HG02642 (cell line): ENCODE results near the gene PAXX.

Experiments used
- ATAC-seq: cut with Tn5 transposase; IDR thresholded peaks from one replicate; pipeline ENCODE4 v1.9.1; 2021; ENCODE audit warnings: mild to moderate bottlenecking; ENCODE audit not compliant: unreplicated experiment, poor library complexity

PAXX gene

GRCh38 chr9:136964833-136965422 lies 27.3 kb upstream of the PAXX start:
- ATAC-seq, result no peak

DNA sequence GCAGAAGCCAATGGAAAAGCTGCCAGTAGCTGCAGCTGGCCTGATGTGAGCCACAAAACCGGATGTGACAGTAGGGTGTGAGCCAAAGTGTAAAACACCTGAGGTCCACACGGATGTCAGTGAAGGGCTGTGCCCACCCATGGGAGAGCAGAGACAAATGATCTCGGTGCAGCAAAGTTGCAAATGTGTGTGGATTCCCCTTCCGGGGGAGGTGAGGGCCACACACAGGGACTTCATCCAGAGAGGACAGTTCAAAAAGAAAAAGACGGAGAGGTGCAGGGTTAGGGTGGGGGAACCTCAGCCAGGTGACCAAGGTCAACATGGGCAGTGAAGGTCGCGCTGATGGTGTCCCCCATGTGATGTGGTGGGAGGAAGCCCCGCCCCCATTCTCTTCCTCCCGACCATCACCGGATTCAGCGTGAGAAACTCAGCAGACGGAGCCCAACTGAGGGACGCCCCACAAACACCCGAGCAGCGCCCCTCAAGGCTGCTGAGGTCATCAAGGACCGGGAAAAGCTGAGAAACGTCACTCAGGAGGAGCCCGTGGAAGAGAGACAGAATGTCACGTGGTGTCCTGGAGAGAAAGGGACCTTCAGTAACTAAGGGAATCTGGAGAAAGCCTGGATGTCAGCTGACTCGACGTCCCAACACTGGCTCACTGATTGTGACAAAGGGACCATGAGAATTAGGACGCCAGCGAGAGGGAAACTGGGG lies 26.3 kb upstream of the PAXX start:
- ATAC-seq, result no peak

DNA sequence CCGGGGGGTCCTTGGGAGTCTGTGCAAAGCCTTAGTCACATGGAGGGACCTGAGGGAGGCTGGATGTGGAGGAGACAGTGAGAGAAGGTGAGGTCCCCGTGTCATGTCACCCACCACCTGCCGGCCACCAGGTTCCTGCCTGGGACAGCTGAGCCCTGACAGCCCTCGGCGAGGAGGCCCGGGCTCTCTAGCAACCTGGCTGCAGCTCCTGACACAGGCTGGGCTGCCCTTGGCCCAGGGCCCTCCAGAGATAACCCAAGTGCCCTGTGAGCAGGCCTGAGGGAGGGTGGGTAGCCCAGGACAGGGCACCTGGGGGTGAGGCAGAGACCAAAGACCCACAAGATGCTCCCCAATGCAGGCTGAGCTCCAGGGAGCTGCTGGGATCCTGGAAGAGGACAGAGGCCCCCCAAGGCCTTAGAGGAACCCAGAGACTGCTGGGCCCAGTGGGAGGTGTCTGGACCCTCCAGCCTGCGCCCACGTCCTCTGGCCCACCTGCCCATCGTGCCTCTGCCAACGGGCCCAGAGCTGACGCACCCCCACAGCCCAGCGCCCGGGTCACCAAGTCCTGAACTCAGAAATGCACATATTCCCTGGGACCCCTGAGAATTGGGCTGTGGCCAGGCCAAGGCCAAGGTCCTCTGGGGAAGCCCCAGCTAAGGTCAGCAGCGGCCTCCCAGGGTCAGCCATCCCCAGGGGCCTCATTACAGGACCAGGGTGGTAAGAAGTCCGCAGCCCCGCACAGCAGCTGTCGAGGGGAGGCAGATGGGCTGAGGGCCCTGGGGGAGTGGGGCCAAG lies 23.7 kb upstream of the PAXX start:
- no peak for ATAC-seq

GRCh38 chr9:136969150-136969549 lies 23.1 kb upstream of the PAXX start:
- no peak for ATAC-seq

DNA sequence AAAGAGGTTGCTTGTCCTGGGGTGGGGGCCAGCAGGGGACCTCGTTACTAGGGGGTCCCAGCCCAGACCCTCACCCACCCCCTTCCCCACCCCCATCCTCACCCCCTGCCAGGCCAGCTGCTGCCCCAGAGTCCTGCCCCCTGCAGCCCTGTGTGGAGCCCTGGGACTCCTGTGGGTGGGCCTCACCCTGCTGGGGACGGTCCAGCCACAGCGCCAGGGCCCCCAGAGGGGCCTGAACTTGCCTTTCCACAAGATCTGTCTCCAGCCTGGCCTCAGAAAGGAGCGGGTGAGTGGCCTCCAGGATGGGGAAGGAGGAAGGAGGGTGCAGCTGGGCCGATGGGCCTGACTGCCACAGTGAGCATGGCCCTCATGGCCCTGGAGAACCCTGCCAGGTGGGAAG lies 22.4 kb upstream of the PAXX start:
- no peak for ATAC-seq

DNA sequence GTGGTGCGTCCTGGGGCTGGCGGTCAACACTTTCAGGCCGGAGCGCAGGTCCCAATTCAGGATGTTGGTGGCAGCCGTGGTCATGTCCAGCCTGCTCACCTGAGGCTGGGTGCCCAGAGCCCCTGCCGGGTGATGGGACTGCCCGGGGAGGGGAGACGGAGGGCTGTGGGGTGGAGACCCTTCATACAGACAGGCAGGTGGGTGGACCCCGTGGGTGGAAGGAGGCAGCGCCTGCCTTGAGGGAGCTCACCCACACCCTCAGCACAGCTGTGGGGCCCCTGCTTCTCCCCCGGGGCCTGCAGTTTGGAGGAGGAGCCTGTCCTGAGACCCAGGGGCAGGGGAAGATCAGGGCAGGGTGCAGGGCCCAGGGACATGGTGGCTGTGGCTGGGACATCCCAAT lies 21.9 kb upstream of the PAXX start:
- no peak for ATAC-seq

- ATAC-seq, result no peak
These were observed 20.5 kb upstream of the PAXX start for GRCh38 chr9:136971746-136972145.

GRCh38 chr9:136972335-136972734 lies 19.9 kb upstream of the PAXX start:
- ATAC-seq, result no peak

- no peak for ATAC-seq
These were observed 19.5 kb upstream of the PAXX start for GRCh38 chr9:136972743-136973142.

DNA sequence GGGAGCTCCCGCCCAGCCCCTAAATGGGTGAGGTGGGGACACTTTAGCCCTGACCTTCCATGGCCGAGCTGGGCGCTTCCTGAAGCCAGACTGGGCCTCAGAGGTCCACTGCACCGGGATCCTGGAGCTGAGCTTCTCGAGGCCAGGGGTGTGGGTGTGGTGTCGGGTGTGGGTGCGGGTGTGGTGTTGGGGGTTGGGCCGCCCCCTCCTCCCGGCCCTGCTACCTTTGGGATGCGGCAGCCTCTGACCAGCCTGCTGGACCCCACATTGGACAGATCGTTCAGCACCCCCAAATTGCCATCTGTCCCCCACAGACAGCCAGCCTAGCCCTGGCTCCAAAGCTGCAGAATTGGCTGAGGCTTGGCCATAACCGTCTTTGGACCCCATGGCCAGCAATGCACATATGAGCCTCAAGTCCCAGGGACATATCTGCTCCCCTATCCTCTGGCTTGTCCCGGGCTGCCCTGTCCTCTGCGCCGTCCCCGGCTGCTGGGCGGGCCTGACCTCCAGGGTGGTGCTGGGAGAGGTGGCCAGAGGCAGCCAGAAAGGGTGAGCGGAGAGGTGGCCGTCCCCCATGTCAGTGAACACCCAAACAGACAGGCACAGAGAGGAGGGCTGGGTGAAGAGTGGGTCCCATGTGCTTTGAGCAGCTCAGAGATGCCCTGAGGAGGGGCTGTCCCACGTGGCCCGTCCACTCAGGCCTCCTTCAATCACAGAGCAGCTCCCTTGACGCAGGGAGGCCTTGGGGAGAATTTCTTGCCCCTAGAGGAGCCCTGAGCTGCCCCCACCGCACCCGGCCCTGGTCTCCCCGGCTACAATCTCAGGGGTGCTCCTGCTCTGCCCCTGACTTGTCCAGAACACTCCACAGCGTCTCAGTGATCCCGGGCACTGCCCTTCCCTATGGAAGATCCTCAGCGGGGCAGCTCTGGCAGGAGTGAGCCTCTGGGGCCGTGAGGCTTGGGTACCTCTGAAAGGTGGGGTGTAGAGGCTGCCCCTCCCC lies 18.3 kb upstream of the PAXX start:
- ATAC-seq, result no peak

DNA sequence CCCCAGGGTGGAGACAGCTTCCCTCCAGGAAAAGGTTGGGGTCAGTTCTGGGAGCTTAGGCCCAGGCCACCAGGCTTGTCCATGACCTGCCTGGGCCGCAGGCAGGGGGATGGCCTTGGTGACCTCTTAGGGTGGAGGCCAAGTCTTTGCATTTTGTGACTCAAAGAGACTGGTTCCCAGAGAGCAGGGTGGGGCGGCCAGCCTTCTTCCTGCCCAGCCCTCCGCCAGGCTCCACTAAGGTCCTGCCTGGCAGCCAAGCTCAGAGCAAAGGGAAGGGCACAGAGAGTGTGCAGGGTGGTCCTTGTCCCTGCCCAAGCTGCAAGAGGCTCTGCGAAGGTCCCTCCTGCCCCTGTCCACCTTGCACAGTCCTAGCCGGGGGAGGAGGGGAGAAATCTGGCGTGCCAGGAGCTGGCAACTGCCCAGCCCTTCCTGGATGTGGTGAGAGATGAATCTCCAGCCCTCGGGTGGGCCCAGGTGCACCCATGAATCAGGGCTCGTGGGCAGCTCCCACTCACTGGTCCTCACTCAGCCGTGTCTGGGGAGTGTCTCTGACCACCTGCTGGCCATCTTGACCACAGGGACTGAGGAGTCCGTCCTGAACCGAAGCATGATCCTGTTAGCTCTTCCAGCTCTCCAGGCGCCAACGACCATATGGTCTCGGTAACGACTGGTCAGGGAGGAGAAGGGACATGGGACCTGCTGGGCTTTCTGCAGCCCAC lies 17.2 kb upstream of the PAXX start:
- no peak for ATAC-seq

DNA sequence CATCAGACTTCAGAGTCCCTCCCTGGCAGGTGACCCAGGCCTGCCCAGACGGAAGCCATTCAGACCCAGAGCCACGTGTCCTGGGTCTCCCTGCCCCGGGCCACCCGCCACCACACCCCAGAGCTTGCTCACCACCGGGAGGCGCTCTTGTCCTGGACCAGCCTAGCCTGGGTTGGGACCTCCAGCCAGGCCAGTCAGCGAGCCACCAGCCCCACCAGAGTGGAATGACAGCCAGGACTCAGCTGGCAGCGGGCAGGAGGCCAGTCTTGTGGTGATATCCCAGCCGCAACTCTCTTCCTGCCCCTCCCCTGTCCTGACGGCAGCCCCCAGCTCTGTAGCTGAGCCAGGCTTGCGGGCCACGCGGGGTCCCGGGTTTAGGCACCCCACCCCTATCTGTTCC lies 16.6 kb upstream of the PAXX start:
- no peak for ATAC-seq

- ATAC-seq, result no peak
These were observed 15.0 kb upstream of the PAXX start, which contains the start of gene PTGDS for GRCh38 chr9:136977223-136977622. Gene PTGDS (plus strand): TSS chr9:136977504. CDS start chr9:136977579, 75 bp downstream.

GRCh38 chr9:136977649-136978072 lies 14.6 kb upstream of the PAXX start:
- no peak for ATAC-seq

DNA sequence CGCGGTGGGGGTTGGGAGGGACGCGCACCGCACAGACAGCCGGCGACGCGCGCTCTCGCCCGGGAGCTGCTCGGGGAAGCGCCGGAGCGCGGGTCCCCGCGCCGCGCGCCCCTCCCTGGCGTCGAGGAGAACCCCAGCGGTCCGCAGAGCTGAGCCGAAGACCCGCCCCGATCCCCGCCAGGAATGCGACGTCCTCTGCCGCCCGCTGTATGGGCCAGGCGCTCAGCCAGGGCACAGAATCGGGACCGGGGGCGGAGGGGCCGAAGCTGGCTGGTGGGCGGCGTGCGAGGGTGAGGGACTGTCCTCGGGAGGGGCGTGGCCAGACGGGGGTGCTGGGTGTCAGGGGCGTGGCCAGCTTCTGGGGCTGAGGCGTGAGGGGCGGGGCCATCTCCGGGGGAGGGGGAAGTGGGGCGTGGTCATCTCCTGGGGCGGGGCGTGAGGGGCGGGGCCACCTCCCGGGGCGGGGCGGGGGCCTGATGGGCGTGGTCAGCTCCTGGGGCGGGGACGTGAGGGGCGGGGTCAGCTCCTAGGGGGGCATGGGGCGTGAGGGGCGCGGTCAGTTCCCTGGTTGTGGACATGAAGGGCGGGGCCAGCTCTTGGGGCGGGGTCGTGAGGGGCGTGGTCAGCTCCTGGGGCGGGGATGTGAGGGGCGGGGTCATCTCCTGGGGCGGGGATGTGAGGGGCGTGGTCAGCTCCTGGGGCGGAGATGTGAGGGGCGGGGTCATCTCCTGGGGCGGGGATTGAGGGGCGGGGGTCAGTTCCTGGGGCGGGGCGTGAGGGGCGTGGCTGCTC lies 14.0 kb upstream of the PAXX start:
- no peak for ATAC-seq

GRCh38 chr9:136978865-136979544 lies 13.2 kb upstream of the PAXX start:
- ATAC-seq, result no peak

GRCh38 chr9:136979769-136980587 lies 12.2 kb upstream of the PAXX start:
- ATAC-seq, result no peak
